IMR-90 (cell line): Measurements from ENCODE around the gene GORASP1. TPM values are rescaled to one million over a fixed set of nuclear protein-coding genes. Genes with fewer than 3 reads are reported as not detected.

Experiments used
- ATAC-seq: fragments of 200-7000 bp; cut with Tn5 transposase; 2 replicates; pipeline ENCODE4 v1.9.1; 2020; ENCODE audit warnings: low read depth, mild to moderate bottlenecking, moderate library complexity
- BruUV-seq: library from RNA; stranded (reverse); fragments of 400-500 nt; replicated peaks from 2 replicates; lab custom pipeline; 2021; lab: Mats Ljungman, UMichigan
- CTCF ChIA-PET: fragments of 300-600 bp; formaldehyde crosslinking; extraction: SDS; loops from one replicate; lab custom pipeline; 2021; ENCODE audit warnings: antibody characterized with exemption; lab: Yijun Ruan, JAX
- POLR2A ChIA-PET: fragments of 300-600 bp; sonication (Branson Sonifier 250); formaldehyde crosslinking; loops from one replicate; lab custom pipeline; 2022; ENCODE audit warnings: antibody characterized with exemption; ENCODE audit not compliant: unreplicated experiment; lab: Charles Lee
- DNase-seq: peaks from one replicate; pipeline ENCODE4 v3.0.0; 2013
- H2AFZ ChIP-seq: replicated peaks from 2 replicates; pipeline ENCODE3; 2013; ENCODE audit warnings: low read length, mild to moderate bottlenecking; ENCODE audit not compliant: poor library complexity
- H2AK5ac ChIP-seq: 2 replicates; pipeline ENCODE4 v1.6.1; 2013; ENCODE audit warnings: low read depth, low read length, inconsistent platforms
- H2AK9ac ChIP-seq: replicated peaks from 2 replicates; pipeline ENCODE3; 2013; ENCODE audit warnings: mild to moderate bottlenecking, low read depth, low read length, moderate library complexity; ENCODE audit not compliant: poor library complexity
- H2BK120ac ChIP-seq: 2 replicates; pipeline ENCODE4 v1.6.1; 2013; ENCODE audit warnings: low read depth, low read length, inconsistent platforms
- H2BK15ac ChIP-seq: 3 replicates; pipeline ENCODE4 v1.6.1; 2013; ENCODE audit warnings: low read depth, low read length, inconsistent platforms
- H2BK20ac ChIP-seq: 2 replicates; pipeline ENCODE4 v1.6.1; 2013; ENCODE audit warnings: low read depth, mild to moderate bottlenecking, inconsistent platforms, low read length, moderate library complexity
- H2BK5ac ChIP-seq: 2 replicates; pipeline ENCODE4 v1.6.1; 2013; ENCODE audit warnings: mild to moderate bottlenecking, low read depth, low read length, inconsistent platforms; ENCODE audit not compliant: poor library complexity, severe bottlenecking
- H3K14ac ChIP-seq: replicated peaks from 2 replicates; pipeline ENCODE4 v1.6.1; 2013; ENCODE audit warnings: low read depth, low read length, inconsistent platforms
- H3K18ac ChIP-seq: 2 replicates; pipeline ENCODE4 v1.6.1; 2013; ENCODE audit warnings: low read depth, low read length, control low read depth
- H3K23ac ChIP-seq: 2 replicates; pipeline ENCODE4 v1.6.1; 2013; ENCODE audit warnings: low read depth, low read length, inconsistent platforms
- H3K27ac ChIP-seq: 2 replicates; pipeline ENCODE4 v1.5.1; 2013; ENCODE audit warnings: mild to moderate bottlenecking, control low read depth, low read length; ENCODE audit not compliant: insufficient read depth
- H3K27me3 ChIP-seq: 2 replicates; pipeline ENCODE4 v1.6.1; 2013; ENCODE audit warnings: low read length; ENCODE audit not compliant: control insufficient read depth, insufficient read depth
- H3K36me3 ChIP-seq: 2 replicates; pipeline ENCODE4 v1.6.1; 2013; ENCODE audit warnings: low read length, mixed read lengths; ENCODE audit not compliant: control insufficient read depth, insufficient read depth
- H3K4ac ChIP-seq: 2 replicates; pipeline ENCODE4 v1.6.1; 2013; ENCODE audit warnings: low read depth, low read length, inconsistent platforms
- H3K4me1 ChIP-seq: 2 replicates; pipeline ENCODE4 v1.6.1; 2013; ENCODE audit warnings: low read length, mixed read lengths; ENCODE audit not compliant: control insufficient read depth, insufficient read depth
- H3K4me2 ChIP-seq: 2 replicates; pipeline ENCODE4 v1.6.1; 2013; ENCODE audit warnings: low read depth, mild to moderate bottlenecking, control low read depth, low read length, moderate library complexity
- H3K4me3 ChIP-seq: 2 replicates; pipeline ENCODE4 v1.5.1; 2013; ENCODE audit warnings: low read depth, mild to moderate bottlenecking, control low read depth, low read length, moderate library complexity; ENCODE audit not compliant: insufficient read depth
- H3K56ac ChIP-seq: 2 replicates; pipeline ENCODE4 v1.6.1; 2013; ENCODE audit warnings: low read length, inconsistent platforms; ENCODE audit not compliant: insufficient read depth; ENCODE audit errors: extremely low read depth
- H3K79me1 ChIP-seq, 2 experiments: 2 replicates each; pipeline ENCODE4 v1.6.1; 2013; ENCODE audit warnings: low read length in 2 of 2, inconsistent platforms in 1 of 2, low read depth in 1 of 2
- H3K9ac ChIP-seq: 2 replicates; pipeline ENCODE4 v1.6.1; 2013; ENCODE audit warnings: low read depth, low read length, control low read depth
- H3K9me1 ChIP-seq: 2 replicates; pipeline ENCODE4 v1.6.1; 2013; ENCODE audit warnings: low read length, inconsistent platforms; ENCODE audit not compliant: insufficient read depth
- H3K9me3 ChIP-seq: 2 replicates; pipeline ENCODE4 v1.6.1; 2013; ENCODE audit warnings: low read length; ENCODE audit not compliant: control insufficient read depth, insufficient read depth
- H4K20me1 ChIP-seq: 2 replicates; pipeline ENCODE4 v1.6.1; 2013; ENCODE audit warnings: low read length, inconsistent platforms; ENCODE audit not compliant: insufficient read depth
- H4K5ac ChIP-seq: 2 replicates; pipeline ENCODE4 v1.6.1; 2013; ENCODE audit warnings: mild to moderate bottlenecking, low read depth, low read length, control low read depth
- H4K8ac ChIP-seq, 2 experiments: 2 replicates each; pipeline ENCODE4 v1.6.1; 2013; ENCODE audit warnings: low read depth in 2 of 2, low read length in 2 of 2, control low read depth in 1 of 2, inconsistent platforms in 1 of 2
- H4K91ac ChIP-seq: 2 replicates; pipeline ENCODE4 v1.6.1; 2013; ENCODE audit warnings: low read depth, low read length, inconsistent platforms; ENCODE audit not compliant: insufficient read depth
- CEBPB ChIP-seq: IDR thresholded peaks from 2 replicates; pipeline ENCODE4 v1.6.1; 2012; ENCODE audit warnings: low read depth, low read length, improper control_type of control experiment
- RAD21 ChIP-seq: IDR thresholded peaks from 2 replicates; pipeline ENCODE4 v1.6.1; 2012; ENCODE audit warnings: low read length, improper control_type of control experiment
- SMC3 ChIP-seq: fragments of 150-350 bp; IDR thresholded peaks from 2 replicates; pipeline ENCODE4 v1.6.1; 2016; ENCODE audit warnings: low read depth, mild to moderate bottlenecking, antibody characterized with exemption, low read length, moderate library complexity
- WGBS, 2 experiments: methylation state at CpG; one replicate each; pipeline versions ENCODE4 v1.1.5 to v1.1.7; 2013; ENCODE audit warnings: missing lambda C conversion rate in 2 of 2; ENCODE audit not compliant: insufficient read length in 1 of 2; ENCODE audit errors: extremely low coverage in 2 of 2; 5-methylcytosine and 5-hydroxymethylcytosine counted together
- dilution Hi-C: fragments of 300-500 bp; cut with HindIII; formaldehyde crosslinking; loops from one replicate; pipeline ENCODE4 v1.14.3; 2018; ENCODE audit warnings: low sequenced_read_pairs; ENCODE audit not compliant: unreplicated experiment
- in situ Hi-C: fragments of 300-500 bp; cut with MboI; formaldehyde crosslinking; loops from 3 replicates; pipeline ENCODE4 v1.14.3; 2019; ENCODE audit warnings: low sequenced_read_pairs, inconsistent platforms, mixed read lengths
- intact Hi-C: fragments of 100-400 bp; cut with micrococcal nuclease; formaldehyde crosslinking; loops from 2 replicates; pipeline ENCODE4 v1.10.0; 2022
- polyA plus RNA-seq, 3 experiments: library from polyadenylated mRNA; depleted of rRNA; stranded (reverse); fragments of >200 nt; gene quantifications; 2 replicates each; pipeline ENCODE4 v1.2.3, GENCODE V29; 2012; ENCODE audit warnings: low replicate concordance in 1 of 3
- total RNA-seq: library from RNA; depleted of rRNA; stranded (reverse); fragments of >200 nt; gene quantifications from 2 replicates; pipeline ENCODE4 v1.2.3, GENCODE V29; 2012
- TF ChIP-seq, protein P1 (sequence below): conservative IDR thresholded peaks from 2 replicates; pipeline ENCODE4 v1.5.1; 2012; ENCODE audit warnings: mild to moderate bottlenecking, low read depth, low read length, improper control_type of control experiment

Gene GORASP1
- total and polyA plus RNA-seq, 2 of the 4 experiments (the other 2 are of a cell fraction), result 35.0 to 56.6 TPM

DNA sequence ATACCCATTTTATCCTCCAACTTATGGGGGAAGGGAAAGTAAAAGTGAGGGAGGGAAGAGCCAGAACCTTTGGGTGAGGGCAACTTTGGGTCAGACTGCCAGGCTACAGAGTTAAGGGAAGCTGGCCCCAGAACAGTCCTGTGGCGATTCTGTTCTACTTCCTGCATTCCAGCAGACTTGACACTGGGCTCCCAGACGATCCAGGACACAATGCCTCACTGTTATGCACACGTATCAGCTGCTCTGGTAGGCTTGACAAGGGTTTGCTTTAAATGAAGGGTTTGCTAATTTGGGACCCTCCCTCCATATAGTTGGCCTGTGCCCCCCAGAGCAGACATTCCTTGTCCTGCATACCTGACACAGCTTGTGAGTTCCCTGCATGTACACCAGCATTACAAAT, 10.7 kb downstream of the GORASP1 start:
- H3K4me2 ChIP-seq, result no peak overlapping the region

More for the DNA sequence above, 10.7 kb downstream of the GORASP1 start:
- no peak overlapping the region for H3K4ac ChIP-seq
- TSS peak; percentile 62 for BruUV-seq
- H4K5ac ChIP-seq, result no peak overlapping the region
- no peak overlapping the region for H3K14ac ChIP-seq
- H2AK5ac ChIP-seq, result no peak overlapping the region
- ATAC-seq, result peak; percentile 41; the same call in 1 of the 2 replicates
- no peak overlapping the region for H3K23ac ChIP-seq
- dilution Hi-C loops (no loop called here), intact Hi-C loops (no loop called here), in situ Hi-C loops (no loop called here)
- WGBS, 2 experiments, result 50% methylated on average over 1 of the region's 3 CpGs; no CpG with 5 or more reads in 1 of the 2 experiments
- no peak overlapping the region for H3K9ac ChIP-seq
- POLR2A ChIA-PET, result no interaction called here
- peaks cover 19% of the 10 kb centered on the region; the same call in 1 of the 2 replicates for H4K20me1 ChIP-seq
- H3K79me1 ChIP-seq, result peaks cover 7 to 19% of the 10 kb centered on the region in 2 experiments
- peaks cover 61% of the 10 kb centered on the region for H3K36me3 ChIP-seq
- no peak overlapping the region for H3K18ac ChIP-seq
- H2BK120ac ChIP-seq, result no peak overlapping the region
- no peak overlapping the region for H2AFZ ChIP-seq
- H2AK9ac ChIP-seq, result peak overlapping the region; percentile 12
- no peak for TF ChIP-seq RAD21
- no peak for TF ChIP-seq CEBPB
- TF ChIP-seq SMC3, result no peak
- TF ChIP-seq, protein P1, sequence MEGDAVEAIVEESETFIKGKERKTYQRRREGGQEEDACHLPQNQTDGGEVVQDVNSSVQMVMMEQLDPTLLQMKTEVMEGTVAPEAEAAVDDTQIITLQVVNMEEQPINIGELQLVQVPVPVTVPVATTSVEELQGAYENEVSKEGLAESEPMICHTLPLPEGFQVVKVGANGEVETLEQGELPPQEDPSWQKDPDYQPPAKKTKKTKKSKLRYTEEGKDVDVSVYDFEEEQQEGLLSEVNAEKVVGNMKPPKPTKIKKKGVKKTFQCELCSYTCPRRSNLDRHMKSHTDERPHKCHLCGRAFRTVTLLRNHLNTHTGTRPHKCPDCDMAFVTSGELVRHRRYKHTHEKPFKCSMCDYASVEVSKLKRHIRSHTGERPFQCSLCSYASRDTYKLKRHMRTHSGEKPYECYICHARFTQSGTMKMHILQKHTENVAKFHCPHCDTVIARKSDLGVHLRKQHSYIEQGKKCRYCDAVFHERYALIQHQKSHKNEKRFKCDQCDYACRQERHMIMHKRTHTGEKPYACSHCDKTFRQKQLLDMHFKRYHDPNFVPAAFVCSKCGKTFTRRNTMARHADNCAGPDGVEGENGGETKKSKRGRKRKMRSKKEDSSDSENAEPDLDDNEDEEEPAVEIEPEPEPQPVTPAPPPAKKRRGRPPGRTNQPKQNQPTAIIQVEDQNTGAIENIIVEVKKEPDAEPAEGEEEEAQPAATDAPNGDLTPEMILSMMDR, result no peak
- no peaks in the 10 kb centered on the region for H3K27me3 ChIP-seq
- H3K9me1 ChIP-seq, result no peaks in the 10 kb centered on the region
- H2BK15ac ChIP-seq, result no peak overlapping the region
- DNase-seq, result peak; percentile 21
- no peak overlapping the region for H4K91ac ChIP-seq
- H4K8ac ChIP-seq, result no peak overlapping the region
- H3K56ac ChIP-seq, result no peak overlapping the region
- H3K4me1 ChIP-seq, result no peaks in the 10 kb centered on the region
- no peaks in the 10 kb centered on the region for H3K9me3 ChIP-seq
- no peak overlapping the region for H2BK20ac ChIP-seq
- no peak overlapping the region for H3K4me3 ChIP-seq
- no peak overlapping the region for H3K27ac ChIP-seq
- CTCF ChIA-PET, result no interaction called here
- H2BK5ac ChIP-seq, result no peak overlapping the region
